ENCODE results near the gene ZNF813.
"Not testable (repeated sequence)": the region's sequence is repeated elsewhere in the genome, so short reads cannot be mapped to it uniquely, and the experiment has no call there.

The ZNF813 gene

DNA sequence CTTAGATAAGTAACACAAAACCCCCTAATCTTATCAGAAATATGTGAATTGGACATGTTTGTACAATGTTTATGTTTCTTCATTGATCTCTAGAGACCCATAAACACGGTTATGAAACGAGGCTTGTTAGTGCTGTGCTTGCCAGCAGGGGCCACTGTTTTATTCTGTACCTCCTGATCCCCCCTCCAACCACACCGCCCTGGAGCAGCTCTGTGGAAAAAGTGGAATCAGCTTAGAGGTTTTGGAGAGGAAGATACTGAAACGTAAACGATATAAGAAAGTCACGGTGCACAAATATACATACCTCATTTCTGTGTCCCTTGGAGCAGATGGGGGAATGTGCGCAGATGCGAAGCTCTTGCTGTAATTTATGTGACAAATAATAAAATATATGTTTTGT lies 43.9 kb upstream of the ZNF813 start:
- H3K9me2 ChIP-seq (ENCODE audit: low read depth, low read length); H3K36me3 ChIP-seq (ENCODE audit: insufficient read depth, low read length); H3F3A ChIP-seq (ENCODE audit: insufficient read depth, low read length); H3K9ac ChIP-seq (ENCODE audit: low read length); H3K27ac ChIP-seq (ENCODE audit: low read depth, low read length, poor library complexity, severe bottlenecking); H3K4me2 ChIP-seq (ENCODE audit: low read length); H3K4me3 ChIP-seq (ENCODE audit: low read depth, low read length, poor library complexity, severe bottlenecking); H3K4me1 ChIP-seq (ENCODE audit: insufficient read depth, low read length, severe bottlenecking); H3K9me3 ChIP-seq (ENCODE audit: low read length); H3K79me2 ChIP-seq (ENCODE audit: insufficient read depth, low read length); H2AFZ ChIP-seq (ENCODE audit: low read length); H3K27me3 ChIP-seq (ENCODE audit: insufficient read depth, low read length); H4K20me1 ChIP-seq (ENCODE audit: insufficient read depth, low read length): not testable (repeated sequence)
- TF ChIP-seq, protein P1, sequence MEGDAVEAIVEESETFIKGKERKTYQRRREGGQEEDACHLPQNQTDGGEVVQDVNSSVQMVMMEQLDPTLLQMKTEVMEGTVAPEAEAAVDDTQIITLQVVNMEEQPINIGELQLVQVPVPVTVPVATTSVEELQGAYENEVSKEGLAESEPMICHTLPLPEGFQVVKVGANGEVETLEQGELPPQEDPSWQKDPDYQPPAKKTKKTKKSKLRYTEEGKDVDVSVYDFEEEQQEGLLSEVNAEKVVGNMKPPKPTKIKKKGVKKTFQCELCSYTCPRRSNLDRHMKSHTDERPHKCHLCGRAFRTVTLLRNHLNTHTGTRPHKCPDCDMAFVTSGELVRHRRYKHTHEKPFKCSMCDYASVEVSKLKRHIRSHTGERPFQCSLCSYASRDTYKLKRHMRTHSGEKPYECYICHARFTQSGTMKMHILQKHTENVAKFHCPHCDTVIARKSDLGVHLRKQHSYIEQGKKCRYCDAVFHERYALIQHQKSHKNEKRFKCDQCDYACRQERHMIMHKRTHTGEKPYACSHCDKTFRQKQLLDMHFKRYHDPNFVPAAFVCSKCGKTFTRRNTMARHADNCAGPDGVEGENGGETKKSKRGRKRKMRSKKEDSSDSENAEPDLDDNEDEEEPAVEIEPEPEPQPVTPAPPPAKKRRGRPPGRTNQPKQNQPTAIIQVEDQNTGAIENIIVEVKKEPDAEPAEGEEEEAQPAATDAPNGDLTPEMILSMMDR (IDR thresholded peaks at IDR 0.05; ENCODE audit: low read length), result peak; percentile 11; the same call in 1 of the 2 replicates

DNA sequence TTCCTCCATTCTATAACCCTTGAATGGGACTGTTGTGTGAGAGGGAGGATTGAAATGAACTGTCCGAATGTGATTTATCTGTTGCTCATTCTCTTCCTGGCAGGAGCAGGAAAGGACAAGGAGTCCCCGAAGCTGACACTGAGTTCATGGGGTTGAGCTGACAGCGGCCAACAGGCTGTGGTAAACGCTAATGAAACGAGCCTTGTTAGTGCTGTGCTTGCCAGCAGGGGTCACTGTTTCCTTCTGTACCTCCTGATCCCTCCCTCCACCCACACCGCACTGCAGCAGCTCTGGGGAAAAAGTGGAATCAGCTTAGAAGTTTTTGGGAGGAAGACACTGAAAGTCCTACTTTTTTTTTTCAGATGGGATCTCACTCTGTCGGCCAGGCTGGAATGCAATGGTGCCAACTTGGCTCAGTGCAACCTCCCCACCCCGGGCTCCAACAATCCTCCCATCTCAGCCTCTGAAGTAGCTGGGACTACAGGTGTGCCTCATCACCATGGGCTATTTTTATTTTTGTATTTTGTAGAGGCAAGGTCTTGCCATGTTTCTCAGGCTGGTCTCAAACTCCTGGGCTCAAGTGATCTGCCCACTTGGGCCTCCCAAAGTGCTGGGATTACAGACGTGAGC lies 42.5 kb upstream of the ZNF813 start:
- Histone ChIP-seq H3K4me2 (ENCODE audit: low read length) (no peak overlapping the region), H3K27ac (ENCODE audit: low read depth, low read length, poor library complexity, severe bottlenecking) (no peak overlapping the region), H3F3A (ENCODE audit: insufficient read depth, low read length) (no peaks in the 10 kb centered on the region), H3K4me1 (ENCODE audit: insufficient read depth, low read length, severe bottlenecking) (no peaks in the 10 kb centered on the region), H3K9me2 (ENCODE audit: low read depth, low read length) (no peaks in the 10 kb centered on the region), H2AFZ (ENCODE audit: low read length) (no peak overlapping the region), H3K79me2 (ENCODE audit: insufficient read depth, low read length) (no peaks in the 10 kb centered on the region), H3K9me3 (ENCODE audit: low read length) (no peaks in the 10 kb centered on the region), H3K9ac (ENCODE audit: low read length) (no peak overlapping the region), H3K27me3 (ENCODE audit: insufficient read depth, low read length) (no peaks in the 10 kb centered on the region), H3K36me3 (ENCODE audit: insufficient read depth, low read length) (no peaks in the 10 kb centered on the region), H3K4me3 (ENCODE audit: low read depth, low read length, poor library complexity, severe bottlenecking) (no peak overlapping the region), H4K20me1 (ENCODE audit: insufficient read depth, low read length) (no peaks in the 10 kb centered on the region)
- TF ChIP-seq, protein P1 (IDR thresholded peaks at IDR 0.05; ENCODE audit: low read length), result peak; percentile 72
- no peak for TF ChIP-seq EZH2 (IDR thresholded peaks at IDR 0.05; ENCODE audit: borderline replicate concordance, low read length)

DNA sequence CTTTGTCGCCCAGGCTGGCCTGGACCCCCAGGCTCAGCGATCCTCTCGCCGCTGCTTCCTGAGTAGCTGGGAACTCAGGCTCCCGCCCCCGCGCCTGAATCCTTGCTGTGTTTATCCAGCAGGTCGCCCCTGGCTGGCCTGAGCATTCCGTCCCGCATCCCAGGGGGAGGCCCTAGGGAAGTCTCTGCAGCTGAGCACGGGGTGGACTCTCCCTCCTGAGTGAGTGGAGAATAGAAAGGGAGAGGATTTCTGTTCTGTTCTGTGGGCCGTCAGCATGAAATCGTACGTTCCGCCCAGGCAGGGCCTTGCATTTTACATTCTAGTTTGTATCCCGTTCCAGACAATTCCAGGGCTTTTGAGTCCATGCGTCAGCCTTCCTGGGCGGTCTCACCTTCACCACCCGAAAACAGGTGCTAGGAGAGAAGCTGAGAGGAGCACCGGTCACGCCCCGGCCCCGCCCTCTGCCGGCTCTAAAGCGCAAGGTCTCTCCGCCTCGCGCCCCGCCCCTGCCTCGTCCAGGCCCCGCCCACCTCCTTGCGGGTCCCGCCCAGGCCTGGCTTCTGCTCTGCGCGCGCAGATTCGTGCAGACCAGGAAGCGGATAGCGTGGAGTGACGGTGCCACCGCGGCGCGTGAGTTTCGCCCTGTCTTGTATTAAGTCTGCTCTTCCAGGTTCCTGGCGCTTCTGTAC lies 36.0 kb upstream of the ZNF813 start, which contains the start of gene ZNF761:
ZNF761 (plus strand) TSS at position 586 of the 689 bp plus-strand sequence. CDS start 15,285 bp downstream, outside the sequence.
- Histone ChIP-seq H3K4me1 (ENCODE audit: insufficient read depth, low read length, severe bottlenecking) (peaks cover 12% of the 10 kb centered on the region), H3K4me2 (ENCODE audit: low read length) (peak within 1 kb of the TSS; percentile 94)
- TF ChIP-seq, protein P1 (IDR thresholded peaks at IDR 0.05; ENCODE audit: low read length), result no peak
- TF ChIP-seq EZH2 (IDR thresholded peaks at IDR 0.05; ENCODE audit: borderline replicate concordance, low read length), result no peak

More for the DNA sequence above, 36.0 kb upstream of the ZNF813 start, which contains the start of gene ZNF761:
- H3K27me3 ChIP-seq (ENCODE audit: insufficient read depth, low read length), result no peaks in the 10 kb centered on the region
- H3K36me3 ChIP-seq (ENCODE audit: insufficient read depth, low read length), result peaks cover 35% of the 10 kb centered on the region
- H4K20me1 ChIP-seq (ENCODE audit: insufficient read depth, low read length), result no peaks in the 10 kb centered on the region
- H3K9me2 ChIP-seq (ENCODE audit: low read depth, low read length), result no peaks in the 10 kb centered on the region
- no peaks in the 10 kb centered on the region for H3F3A ChIP-seq (ENCODE audit: insufficient read depth, low read length)
- no peak within 1 kb of the TSS for H2AFZ ChIP-seq (ENCODE audit: low read length)
- H3K79me2 ChIP-seq (ENCODE audit: insufficient read depth, low read length), result 0 out of 2 replicates have a peak, but pooled peaks cover 6% of the 10 kb centered on the region
- H3K9ac ChIP-seq (ENCODE audit: low read length), result peak within 1 kb of the TSS; percentile 89
- H3K27ac ChIP-seq (ENCODE audit: low read depth, low read length, poor library complexity, severe bottlenecking), result no peak within 1 kb of the TSS
- H3K9me3 ChIP-seq (ENCODE audit: low read length), result 0 out of 2 replicates have a peak, but pooled peaks cover 3% of the 10 kb centered on the region
- peak within 1 kb of the TSS; percentile 78 for H3K4me3 ChIP-seq (ENCODE audit: low read depth, low read length, poor library complexity, severe bottlenecking)
